Calu3 (cell line): ENCODE data around the gene CLIP2. TPM values are rescaled to one million over a fixed set of nuclear protein-coding genes. Genes with fewer than 3 reads are reported as not detected.
A peak's percentile ranks its signal among the peaks of the same experiment; 100 is the strongest.

ENCODE experiments used
- Bru-seq: library from RNA; stranded (reverse); fragments of 400-500 nt; gene quantifications from one replicate; lab custom pipeline; 2021; lab: Mats Ljungman, UMichigan
- BruChase-seq, 2 experiments: library from RNA; stranded (reverse); fragments of 400-500 nt; gene quantifications; one replicate each; lab custom pipeline; 2021; lab: Mats Ljungman, UMichigan
- BruUV-seq: library from RNA; stranded (reverse); fragments of 400-500 nt; replicated peaks from 2 replicates; lab custom pipeline; 2021; lab: Mats Ljungman, UMichigan
- CTCF ChIA-PET: fragments of 300-600 bp; sonication (Branson Sonifier 250); formaldehyde crosslinking; loops from one replicate; lab custom pipeline; 2022; ENCODE audit warnings: antibody characterized with exemption; lab: Charles Lee
- DNase-seq: peaks from one replicate; pipeline ENCODE4 v3.0.0; 2022
- H3K27ac Mint-ChIP-seq: one replicate; pipeline ENCODE4 v1.8.0; 2022; ENCODE audit warnings: mixed read lengths; ENCODE audit not compliant: unreplicated experiment
- H3K27me3 Mint-ChIP-seq: one replicate; pipeline ENCODE4 v1.8.0; 2022; ENCODE audit warnings: mixed read lengths; ENCODE audit not compliant: unreplicated experiment
- H3K36me3 Mint-ChIP-seq: one replicate; pipeline ENCODE4 v1.8.0; 2022; ENCODE audit warnings: mild to moderate bottlenecking, moderate library complexity, mixed read lengths; ENCODE audit not compliant: insufficient read depth, unreplicated experiment
- H3K4me1 Mint-ChIP-seq: one replicate; pipeline ENCODE4 v1.8.0; 2022; ENCODE audit warnings: mild to moderate bottlenecking, low read depth, mixed read lengths; ENCODE audit not compliant: unreplicated experiment
- H3K4me3 Mint-ChIP-seq: one replicate; pipeline ENCODE4 v1.8.0; 2022; ENCODE audit warnings: mild to moderate bottlenecking, low read depth, moderate library complexity, mixed read lengths; ENCODE audit not compliant: unreplicated experiment
- H3K9me3 Mint-ChIP-seq: one replicate; pipeline ENCODE4 v1.8.0; 2022; ENCODE audit warnings: low read depth, mixed read lengths; ENCODE audit not compliant: unreplicated experiment
- intact Hi-C: fragments of 100-400 bp; cut with micrococcal nuclease; formaldehyde crosslinking; loops from one replicate; pipeline ENCODE4 v1.10.0; 2022; ENCODE audit not compliant: unreplicated experiment
- long read RNA-seq: library from polyadenylated mRNA; stranded (forward); transcript quantifications from one replicate; pipeline ENCODE4 v2.0.0, GENCODE V29; 2022
- total RNA-seq: library from RNA; stranded (reverse); gene quantifications from 2 replicates; pipeline ENCODE4 v1.2.3, GENCODE V29; 2022
- TF ChIP-seq, protein P1 (sequence below): fragments of 200-600 bp; IDR thresholded peaks from one replicate; pipeline ENCODE4 v1.8.0; 2022; ENCODE audit warnings: antibody characterized with exemption; ENCODE audit not compliant: unreplicated experiment

The CLIP2 gene
- total RNA-seq: 22.4 and 22.9 TPM in 2 replicates
- Bru-seq, nascent RNA: percentile 48 among the genes with signal in this experiment
- percentile 61 among the genes with signal in this experiment for BruChase-seq, experiment 1, labeled RNA remaining after a 6-hour chase
- BruChase-seq, experiment 2, labeled RNA remaining after a 2-hour chase: percentile 54 among the genes with signal in this experiment
- long read RNA-seq, partial matches to known transcripts: 3 of 10 reads
- long read RNA-seq, other reads (novel, unspliced or antisense): 7 of 10 reads

DNA sequence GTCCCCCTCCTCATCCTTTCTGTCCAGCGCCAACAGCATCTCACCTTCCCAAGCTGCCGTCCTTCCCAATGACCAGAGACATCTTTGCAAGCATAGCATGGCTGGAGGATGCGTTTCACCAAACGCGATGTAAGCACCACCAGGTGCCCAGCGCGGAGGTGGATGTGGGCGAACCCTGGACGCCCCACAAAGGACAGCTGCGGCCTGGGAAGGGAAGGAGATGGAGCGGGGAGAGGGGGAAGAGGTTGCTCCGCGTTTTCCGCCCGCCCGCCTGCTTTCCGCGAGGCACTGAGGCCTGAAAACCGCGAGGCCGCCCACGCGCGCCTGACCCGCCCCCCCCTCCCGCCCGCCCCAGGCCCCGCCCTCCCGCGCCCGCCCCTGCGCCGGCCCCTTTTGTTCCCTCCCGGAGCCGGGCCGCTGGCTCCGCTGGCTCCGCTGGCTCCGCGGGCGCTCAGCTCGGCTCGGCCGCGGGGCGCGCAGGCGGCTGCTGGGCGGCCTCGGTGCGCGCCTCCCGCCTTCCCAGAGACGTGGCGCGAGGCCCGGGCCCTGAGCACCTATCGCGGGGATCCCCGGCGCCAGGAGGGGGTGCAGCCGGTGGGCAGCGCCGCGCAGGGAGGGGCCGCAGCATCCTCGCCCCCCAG is at the start of gene CLIP2:
CLIP2 (plus strand) TSS at position 390 of the 641 bp plus-strand sequence. CDS start 28,140 bp downstream, outside the sequence.
- DNase-seq: peak; percentile 65
- Mint-ChIP-seq H3K4me1 (peaks cover 50% of the 10 kb centered on the region), H3K36me3 (peaks cover 46% of the 10 kb centered on the region), H3K27ac (peak within 1 kb of the TSS; percentile 61), H3K27me3 (no peaks in the 10 kb centered on the region), H3K9me3 (no peaks in the 10 kb centered on the region), H3K4me3 (peak within 1 kb of the TSS; percentile 68)
- BruUV-seq: no TSS peak
- intact Hi-C loops: no loop called here
- TF ChIP-seq, protein P1, sequence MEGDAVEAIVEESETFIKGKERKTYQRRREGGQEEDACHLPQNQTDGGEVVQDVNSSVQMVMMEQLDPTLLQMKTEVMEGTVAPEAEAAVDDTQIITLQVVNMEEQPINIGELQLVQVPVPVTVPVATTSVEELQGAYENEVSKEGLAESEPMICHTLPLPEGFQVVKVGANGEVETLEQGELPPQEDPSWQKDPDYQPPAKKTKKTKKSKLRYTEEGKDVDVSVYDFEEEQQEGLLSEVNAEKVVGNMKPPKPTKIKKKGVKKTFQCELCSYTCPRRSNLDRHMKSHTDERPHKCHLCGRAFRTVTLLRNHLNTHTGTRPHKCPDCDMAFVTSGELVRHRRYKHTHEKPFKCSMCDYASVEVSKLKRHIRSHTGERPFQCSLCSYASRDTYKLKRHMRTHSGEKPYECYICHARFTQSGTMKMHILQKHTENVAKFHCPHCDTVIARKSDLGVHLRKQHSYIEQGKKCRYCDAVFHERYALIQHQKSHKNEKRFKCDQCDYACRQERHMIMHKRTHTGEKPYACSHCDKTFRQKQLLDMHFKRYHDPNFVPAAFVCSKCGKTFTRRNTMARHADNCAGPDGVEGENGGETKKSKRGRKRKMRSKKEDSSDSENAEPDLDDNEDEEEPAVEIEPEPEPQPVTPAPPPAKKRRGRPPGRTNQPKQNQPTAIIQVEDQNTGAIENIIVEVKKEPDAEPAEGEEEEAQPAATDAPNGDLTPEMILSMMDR: no peak
- CTCF ChIA-PET: interaction anchor here (2.1 kb wide), 1 partner anchor 10 kb away, joined by 8 read pairs; no protein-coding TSS in a partner anchor

DNA sequence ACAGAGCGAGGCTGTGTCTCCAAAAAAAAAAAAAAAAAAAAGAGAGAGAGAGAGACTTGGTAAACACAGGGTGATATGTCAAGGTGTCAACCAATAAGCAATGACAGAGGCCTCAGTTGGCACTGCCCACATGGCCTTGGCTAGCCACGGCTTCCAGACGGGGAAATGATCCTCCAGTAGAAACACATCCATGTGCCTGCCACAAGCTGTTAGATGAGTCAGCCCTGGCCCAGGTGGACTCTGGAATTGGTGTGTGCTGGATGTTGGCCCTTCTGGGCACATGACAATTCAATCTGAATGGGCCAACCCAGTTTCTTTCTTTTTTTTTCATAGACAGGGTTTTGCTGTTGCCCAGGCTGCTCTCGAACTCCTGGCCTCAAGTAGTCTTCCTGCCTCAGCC is 48.7 kb upstream of the CLIP2 start:
- no peak overlapping the region for H3K27ac Mint-ChIP-seq
- TF ChIP-seq, protein P1: no peak
- DNase-seq: no peak
- intact Hi-C loops: no loop called here
- peaks cover 19% of the 10 kb centered on the region for H3K36me3 Mint-ChIP-seq
- CTCF ChIA-PET: interaction anchor here (0.7 kb wide), 1 partner anchor 98 kb away, joined by 5 read pairs; no protein-coding TSS in a partner anchor
- BruUV-seq: no TSS peak
- H3K9me3 Mint-ChIP-seq: no peaks in the 10 kb centered on the region
- H3K4me3 Mint-ChIP-seq: no peak overlapping the region
- no peaks in the 10 kb centered on the region for H3K27me3 Mint-ChIP-seq
- no peaks in the 10 kb centered on the region for H3K4me1 Mint-ChIP-seq

DNA sequence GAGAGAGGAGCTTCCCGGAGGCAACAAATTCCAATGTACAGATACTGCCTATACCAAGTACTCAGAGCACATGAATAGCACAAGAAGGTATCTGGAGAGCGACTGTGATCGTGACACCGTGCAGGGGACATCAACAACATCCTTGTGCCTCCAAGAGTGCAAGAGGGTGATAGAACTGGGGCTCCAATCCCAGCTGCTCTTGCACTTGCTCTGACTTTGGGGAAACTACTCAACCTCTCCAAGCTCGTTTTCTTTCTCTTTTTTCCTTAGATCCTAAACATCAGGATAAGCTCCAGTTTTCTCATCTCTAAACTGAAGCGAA is 47.1 kb upstream of the CLIP2 start:
- no peaks in the 10 kb centered on the region for H3K4me1 Mint-ChIP-seq
- H3K36me3 Mint-ChIP-seq: peaks cover 17% of the 10 kb centered on the region
- H3K27me3 Mint-ChIP-seq: no peaks in the 10 kb centered on the region
- no peak for DNase-seq
- TF ChIP-seq, protein P1: no peak
- intact Hi-C loops: no loop called here
- no peaks in the 10 kb centered on the region for H3K9me3 Mint-ChIP-seq
- CTCF ChIA-PET: no interaction called here
- no peak overlapping the region for H3K27ac Mint-ChIP-seq
- BruUV-seq: no TSS peak
- no peak overlapping the region for H3K4me3 Mint-ChIP-seq

DNA sequence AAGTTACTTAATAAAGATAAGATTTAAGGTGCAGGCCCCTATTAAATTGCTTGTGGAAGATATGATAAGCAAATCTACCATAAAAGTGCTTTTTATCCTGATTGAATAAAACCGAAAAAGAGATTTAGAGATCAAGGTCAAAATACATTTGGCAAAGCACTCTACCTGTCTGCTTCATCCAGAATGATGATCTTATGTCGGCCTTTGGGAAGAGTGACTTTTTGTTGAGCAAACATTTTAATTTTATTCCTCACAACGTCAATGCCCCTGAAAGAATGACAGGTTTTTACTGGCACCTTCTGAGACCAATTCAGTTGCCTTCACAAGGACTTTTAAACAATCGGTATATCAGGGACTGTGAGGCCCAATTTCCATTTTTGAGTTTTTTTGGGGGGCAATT is 42.7 kb upstream of the CLIP2 start:
- CTCF ChIA-PET: no interaction called here
- Mint-ChIP-seq H3K4me1 (peaks cover 8% of the 10 kb centered on the region), H3K9me3 (no peaks in the 10 kb centered on the region), H3K36me3 (peaks cover 30% of the 10 kb centered on the region), H3K4me3 (no peak overlapping the region), H3K27ac (no peak overlapping the region), H3K27me3 (no peaks in the 10 kb centered on the region)
- no TSS peak for BruUV-seq
- intact Hi-C loops: no loop called here
- no peak for DNase-seq
- TF ChIP-seq, protein P1: no peak
